Measurements from ENCODE around the gene LBHD1.
A peak's percentile ranks its signal among the peaks of the same experiment; 100 is the strongest.

The LBHD1 gene

GRCh38 chr11:62669420-62670161 lies 2.5 kb downstream of the LBHD1 start:
- Histone ChIP-seq H3F3A (ENCODE audit: insufficient read depth, low read length) (no peaks in the 10 kb centered on the region), H3K79me2 (ENCODE audit: insufficient read depth, low read length) (peaks cover 8% of the 10 kb centered on the region; the same call in 1 of the 2 replicates), H3K9me2 (ENCODE audit: low read depth, low read length) (no peaks in the 10 kb centered on the region), H3K4me1 (ENCODE audit: insufficient read depth, low read length, severe bottlenecking) (peaks cover 60% of the 10 kb centered on the region), H3K4me3 (ENCODE audit: low read depth, low read length, poor library complexity, severe bottlenecking) (peak overlapping the region; percentile 91), H2AFZ (ENCODE audit: low read length) (no peak overlapping the region), H4K20me1 (ENCODE audit: insufficient read depth, low read length) (no peaks in the 10 kb centered on the region), H3K27ac (ENCODE audit: low read depth, low read length, poor library complexity, severe bottlenecking) (peak overlapping the region; percentile 93), H3K27me3 (ENCODE audit: insufficient read depth, low read length) (no peaks in the 10 kb centered on the region), H3K4me2 (ENCODE audit: low read length) (peak overlapping the region; percentile 93), H3K9me3 (ENCODE audit: low read length) (no peaks in the 10 kb centered on the region), H3K9ac (ENCODE audit: low read length) (peak overlapping the region; percentile 21; the same call in 1 of the 2 replicates), H3K36me3 (ENCODE audit: insufficient read depth, low read length) (peaks cover 42% of the 10 kb centered on the region)
- no peak for TF ChIP-seq EZH2 (IDR thresholded peaks at IDR 0.05; ENCODE audit: borderline replicate concordance, low read length)
- TF ChIP-seq, protein P1, sequence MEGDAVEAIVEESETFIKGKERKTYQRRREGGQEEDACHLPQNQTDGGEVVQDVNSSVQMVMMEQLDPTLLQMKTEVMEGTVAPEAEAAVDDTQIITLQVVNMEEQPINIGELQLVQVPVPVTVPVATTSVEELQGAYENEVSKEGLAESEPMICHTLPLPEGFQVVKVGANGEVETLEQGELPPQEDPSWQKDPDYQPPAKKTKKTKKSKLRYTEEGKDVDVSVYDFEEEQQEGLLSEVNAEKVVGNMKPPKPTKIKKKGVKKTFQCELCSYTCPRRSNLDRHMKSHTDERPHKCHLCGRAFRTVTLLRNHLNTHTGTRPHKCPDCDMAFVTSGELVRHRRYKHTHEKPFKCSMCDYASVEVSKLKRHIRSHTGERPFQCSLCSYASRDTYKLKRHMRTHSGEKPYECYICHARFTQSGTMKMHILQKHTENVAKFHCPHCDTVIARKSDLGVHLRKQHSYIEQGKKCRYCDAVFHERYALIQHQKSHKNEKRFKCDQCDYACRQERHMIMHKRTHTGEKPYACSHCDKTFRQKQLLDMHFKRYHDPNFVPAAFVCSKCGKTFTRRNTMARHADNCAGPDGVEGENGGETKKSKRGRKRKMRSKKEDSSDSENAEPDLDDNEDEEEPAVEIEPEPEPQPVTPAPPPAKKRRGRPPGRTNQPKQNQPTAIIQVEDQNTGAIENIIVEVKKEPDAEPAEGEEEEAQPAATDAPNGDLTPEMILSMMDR (IDR thresholded peaks at IDR 0.05; ENCODE audit: low read length), result no peak

DNA sequence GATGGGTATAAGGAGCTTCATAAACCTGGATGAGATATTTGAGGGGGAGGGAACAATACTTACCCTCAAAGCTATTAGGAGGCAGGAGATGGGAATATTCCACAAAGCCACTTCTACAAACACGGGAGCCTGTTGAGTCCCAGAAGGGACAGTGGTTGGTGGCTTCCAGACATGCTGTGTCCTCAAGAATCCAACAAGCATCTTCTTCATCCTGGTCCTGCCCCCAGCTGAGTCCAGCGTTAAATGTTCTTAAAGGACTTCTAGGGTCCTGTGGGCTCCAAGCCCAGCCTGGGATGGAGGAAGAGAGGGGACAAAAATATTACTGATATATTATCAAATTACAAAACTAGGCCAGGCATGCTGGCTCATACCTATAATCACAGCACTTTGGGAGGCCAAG lies 4.6 kb downstream of the LBHD1 start:
- Histone ChIP-seq H3K9me2 (ENCODE audit: low read depth, low read length) (no peaks in the 10 kb centered on the region), H3K36me3 (ENCODE audit: insufficient read depth, low read length) (peaks cover 38% of the 10 kb centered on the region), H3K9me3 (ENCODE audit: low read length) (no peaks in the 10 kb centered on the region), H3K4me1 (ENCODE audit: insufficient read depth, low read length, severe bottlenecking) (peaks cover 55% of the 10 kb centered on the region), H3K4me3 (ENCODE audit: low read depth, low read length, poor library complexity, severe bottlenecking) (peak overlapping the region; percentile 94), H4K20me1 (ENCODE audit: insufficient read depth, low read length) (no peaks in the 10 kb centered on the region), H3F3A (ENCODE audit: insufficient read depth, low read length) (no peaks in the 10 kb centered on the region), H3K27me3 (ENCODE audit: insufficient read depth, low read length) (no peaks in the 10 kb centered on the region), H3K9ac (ENCODE audit: low read length) (peak overlapping the region; percentile 99), H3K4me2 (ENCODE audit: low read length) (peak overlapping the region; percentile 94), H3K27ac (ENCODE audit: low read depth, low read length, poor library complexity, severe bottlenecking) (peak overlapping the region; percentile 93), H3K79me2 (ENCODE audit: insufficient read depth, low read length) (peaks cover 15% of the 10 kb centered on the region; the same call in 1 of the 2 replicates), H2AFZ (ENCODE audit: low read length) (no peak overlapping the region)
- no peak for TF ChIP-seq EZH2 (IDR thresholded peaks at IDR 0.05; ENCODE audit: borderline replicate concordance, low read length)
- TF ChIP-seq, protein P1 (IDR thresholded peaks at IDR 0.05; ENCODE audit: low read length), result no peak

- Histone ChIP-seq H3K9me3 (ENCODE audit: low read length) (no peaks in the 10 kb centered on the region), H3K9ac (ENCODE audit: low read length) (peak overlapping the region; percentile 99), H3K4me1 (ENCODE audit: insufficient read depth, low read length, severe bottlenecking) (peaks cover 53% of the 10 kb centered on the region), H3F3A (ENCODE audit: insufficient read depth, low read length) (no peaks in the 10 kb centered on the region), H3K4me3 (ENCODE audit: low read depth, low read length, poor library complexity, severe bottlenecking) (peak overlapping the region; percentile 94), H3K36me3 (ENCODE audit: insufficient read depth, low read length) (peaks cover 45% of the 10 kb centered on the region), H3K79me2 (ENCODE audit: insufficient read depth, low read length) (peaks cover 15% of the 10 kb centered on the region; the same call in 1 of the 2 replicates), H4K20me1 (ENCODE audit: insufficient read depth, low read length) (no peaks in the 10 kb centered on the region), H3K4me2 (ENCODE audit: low read length) (peak overlapping the region; percentile 94), H2AFZ (ENCODE audit: low read length) (no peak overlapping the region), H3K9me2 (ENCODE audit: low read depth, low read length) (no peaks in the 10 kb centered on the region), H3K27me3 (ENCODE audit: insufficient read depth, low read length) (no peaks in the 10 kb centered on the region), H3K27ac (ENCODE audit: low read depth, low read length, poor library complexity, severe bottlenecking) (peak overlapping the region; percentile 93)
- TF ChIP-seq EZH2 (IDR thresholded peaks at IDR 0.05; ENCODE audit: borderline replicate concordance, low read length), result no peak
- TF ChIP-seq, protein P1 (IDR thresholded peaks at IDR 0.05; ENCODE audit: low read length), result no peak
These were observed 5.7 kb downstream of the LBHD1 start for GRCh38 chr11:62666259-62666926.
